Gastrocnemius medialis (tissue), 4 donors: Measurements from ENCODE around the gene FAAP20.

Experiments used
- CTCF ChIP-seq, 5 experiments: fragments of 450-650 bp in 3 of 5; fragments of 200-600 bp in 2 of 5; sonication (generic) in 2 of 5; IDR thresholded peaks in 4 of 5; conservative IDR thresholded peaks in 1 of 5; 1 replicate in 4 of 5; 2 replicates in 1 of 5; pipeline ENCODE4 v1.5.1; 2016 to 2019; ENCODE audit warnings: antibody characterized with exemption in 5 of 5, mild to moderate bottlenecking in 3 of 5, moderate library complexity in 3 of 5
- POLR2A ChIP-seq, 2 donors: fragments of 450-650 bp; IDR thresholded peaks; one replicate each; pipeline ENCODE4 v1.6.1; 2017; ENCODE audit warnings: antibody characterized with exemption in 2 of 2, mild to moderate bottlenecking in 2 of 2, moderate library complexity in 2 of 2

- TF ChIP-seq CTCF (IDR thresholded peaks at IDR 0.05 in 4 of 5, conservative IDR thresholded peaks at IDR 0.05 in 1 of 5) (no peak), POLR2A (IDR thresholded peaks at IDR 0.05) (no peak)
These were observed 15.1 kb downstream of the FAAP20 start for GRCh38 chr1:2179283-2180013.
